ENCODE results near the gene KAT8.

KAT8 gene

GRCh38 chr16:31108035-31108793 lies 9.2 kb upstream of the KAT8 start, which contains the start of gene BCKDK:
BCKDK (plus strand) TSS chr16:31108386; CDS start chr16:31109224, 838 bp downstream.
- Histone ChIP-seq H3K4me1 (peaks cover 14% of the 10 kb centered on the region), H3K9me3 (no peaks in the 10 kb centered on the region), H3K4me3 (peak within 1 kb of the TSS; percentile 80), H3K36me3 (replicated peaks) (peaks cover 27% of the 10 kb centered on the region), H3K27me3 (ENCODE audit: low read depth) (no peaks in the 10 kb centered on the region)
- DNase-seq (ENCODE audit: low spot score in 2 of 2): peak; percentile 77 to 88
- in situ Hi-C loops (cut with MboI; ENCODE audit: low sequenced_read_pairs): no loop called here

- H3K4me1 ChIP-seq: peaks cover 14% of the 10 kb centered on the region
- peaks cover 27% of the 10 kb centered on the region for H3K36me3 ChIP-seq (replicated peaks)
- in situ Hi-C loops (cut with MboI; ENCODE audit: low sequenced_read_pairs): no loop called here
- no peak for DNase-seq (ENCODE audit: low spot score in 2 of 2)
- no peaks in the 10 kb centered on the region for H3K27me3 ChIP-seq (ENCODE audit: low read depth)
- H3K9me3 ChIP-seq: no peaks in the 10 kb centered on the region
- peak overlapping the region; percentile 80 for H3K4me3 ChIP-seq
Measured at GRCh38 chr16:31108794-31109558, 8.5 kb upstream of the KAT8 start.

- H3K4me3 ChIP-seq: no peak overlapping the region
- DNase-seq (ENCODE audit: low spot score in 2 of 2): no peak
Measured at GRCh38 chr16:31109622-31110021, 7.8 kb upstream of the KAT8 start.

GRCh38 chr16:31110106-31111034 lies 7.1 kb upstream of the KAT8 start:
- peaks cover 14% of the 10 kb centered on the region for H3K4me1 ChIP-seq
- H3K36me3 ChIP-seq (replicated peaks): peaks cover 27% of the 10 kb centered on the region
- no peak for DNase-seq (ENCODE audit: low spot score in 2 of 2)
- in situ Hi-C loops (cut with MboI; ENCODE audit: low sequenced_read_pairs): no loop called here
- H3K4me3 ChIP-seq: no peak overlapping the region
- no peaks in the 10 kb centered on the region for H3K27me3 ChIP-seq (ENCODE audit: low read depth)
- no peaks in the 10 kb centered on the region for H3K9me3 ChIP-seq

More at GRCh38 chr16:31109622-31110021, 7.8 kb upstream of the KAT8 start:
- H3K36me3 ChIP-seq (replicated peaks): peaks cover 27% of the 10 kb centered on the region
- in situ Hi-C loops (cut with MboI; ENCODE audit: low sequenced_read_pairs): no loop called here
- peaks cover 14% of the 10 kb centered on the region for H3K4me1 ChIP-seq
- no peaks in the 10 kb centered on the region for H3K9me3 ChIP-seq
- H3K27me3 ChIP-seq (ENCODE audit: low read depth): no peaks in the 10 kb centered on the region

GRCh38 chr16:31111881-31112466 lies 5.5 kb upstream of the KAT8 start:
- in situ Hi-C loops (cut with MboI; ENCODE audit: low sequenced_read_pairs): no loop called here
- no peak for DNase-seq (ENCODE audit: low spot score in 2 of 2)
- no peaks in the 10 kb centered on the region for H3K27me3 ChIP-seq (ENCODE audit: low read depth)
- no peak overlapping the region for H3K4me3 ChIP-seq
- peaks cover 27% of the 10 kb centered on the region for H3K36me3 ChIP-seq (replicated peaks)
- H3K9me3 ChIP-seq: no peaks in the 10 kb centered on the region
- peaks cover 10% of the 10 kb centered on the region for H3K4me1 ChIP-seq

GRCh38 chr16:31112711-31113110 lies 4.8 kb upstream of the KAT8 start:
- in situ Hi-C loops (cut with MboI; ENCODE audit: low sequenced_read_pairs): no loop called here
- peaks cover 6% of the 10 kb centered on the region for H3K4me1 ChIP-seq

GRCh38 chr16:31113121-31114120 lies 4.0 kb upstream of the KAT8 start:
- no peaks in the 10 kb centered on the region for H3K9me3 ChIP-seq
- peaks cover 27% of the 10 kb centered on the region for H3K36me3 ChIP-seq (replicated peaks)
- in situ Hi-C loops (cut with MboI; ENCODE audit: low sequenced_read_pairs): no loop called here
- no peak overlapping the region for H3K4me3 ChIP-seq
- DNase-seq (ENCODE audit: low spot score in 2 of 2): no peak
- H3K27me3 ChIP-seq (ENCODE audit: low read depth): no peaks in the 10 kb centered on the region
- peaks cover 5% of the 10 kb centered on the region for H3K4me1 ChIP-seq

More at GRCh38 chr16:31112711-31113110, 4.8 kb upstream of the KAT8 start:
- no peak for DNase-seq (ENCODE audit: low spot score in 2 of 2)
- Histone ChIP-seq H3K9me3 (no peaks in the 10 kb centered on the region), H3K27me3 (ENCODE audit: low read depth) (no peaks in the 10 kb centered on the region), H3K4me3 (no peak overlapping the region), H3K36me3 (replicated peaks) (peaks cover 27% of the 10 kb centered on the region)

- H3K9me3 ChIP-seq: no peaks in the 10 kb centered on the region
- peaks cover 4% of the 10 kb centered on the region for H3K4me1 ChIP-seq
- H3K36me3 ChIP-seq (replicated peaks): peaks cover 28% of the 10 kb centered on the region
- no peak overlapping the region for H3K4me3 ChIP-seq
- no peaks in the 10 kb centered on the region for H3K27me3 ChIP-seq (ENCODE audit: low read depth)
- in situ Hi-C loops (cut with MboI; ENCODE audit: low sequenced_read_pairs): no loop called here
- DNase-seq (ENCODE audit: low spot score in 2 of 2): no peak
Measured at GRCh38 chr16:31114468-31114867, 3.0 kb upstream of the KAT8 start.

- H3K9me3 ChIP-seq: no peaks in the 10 kb centered on the region
- peaks cover 4% of the 10 kb centered on the region for H3K4me1 ChIP-seq
- H3K27me3 ChIP-seq (ENCODE audit: low read depth): no peaks in the 10 kb centered on the region
- peak overlapping the region; percentile 64 for H3K4me3 ChIP-seq
- in situ Hi-C loops (cut with MboI; ENCODE audit: low sequenced_read_pairs): no loop called here
- no peak for DNase-seq (ENCODE audit: low spot score in 2 of 2)
- H3K36me3 ChIP-seq (replicated peaks): peaks cover 37% of the 10 kb centered on the region
Measured at GRCh38 chr16:31118223-31119155, 1.0 kb downstream of the KAT8 start.

GRCh38 chr16:31120129-31120528 lies 2.7 kb downstream of the KAT8 start:
- Histone ChIP-seq H3K9me3 (no peaks in the 10 kb centered on the region), H3K4me1 (peaks cover 4% of the 10 kb centered on the region), H3K4me3 (no peak overlapping the region), H3K36me3 (replicated peaks) (peaks cover 45% of the 10 kb centered on the region), H3K27me3 (ENCODE audit: low read depth) (no peaks in the 10 kb centered on the region)
- no peak for DNase-seq (ENCODE audit: low spot score in 2 of 2)
- in situ Hi-C loops (cut with MboI; ENCODE audit: low sequenced_read_pairs): no loop called here

- H3K4me3 ChIP-seq: no peak overlapping the region
- H3K36me3 ChIP-seq (replicated peaks): peaks cover 55% of the 10 kb centered on the region
- H3K27me3 ChIP-seq (ENCODE audit: low read depth): no peaks in the 10 kb centered on the region
- H3K4me1 ChIP-seq: no peaks in the 10 kb centered on the region
- in situ Hi-C loops (cut with MboI; ENCODE audit: low sequenced_read_pairs): no loop called here
- H3K9me3 ChIP-seq: no peaks in the 10 kb centered on the region
- DNase-seq (ENCODE audit: low spot score in 2 of 2): no peak
Measured at GRCh38 chr16:31125844-31126243, 8.4 kb downstream of the KAT8 start.
